GM12891 (cell line): ENCODE measurements around the gene BCL7A.

Experiments
- POLR2A ChIP-seq: IDR thresholded peaks from 2 replicates; pipeline ENCODE4 v1.6.1; 2011; ENCODE audit warnings: low read depth, low read length, control low read depth
- POLR2AphosphoS5 ChIP-seq: IDR thresholded peaks from 2 replicates; pipeline ENCODE4 v1.6.1; 2011; ENCODE audit warnings: low read depth, low read length, control low read depth
- TAF1 ChIP-seq: IDR thresholded peaks from 2 replicates; pipeline ENCODE4 v1.6.1; 2011; ENCODE audit warnings: low read depth, low read length, control low read depth

DNA sequence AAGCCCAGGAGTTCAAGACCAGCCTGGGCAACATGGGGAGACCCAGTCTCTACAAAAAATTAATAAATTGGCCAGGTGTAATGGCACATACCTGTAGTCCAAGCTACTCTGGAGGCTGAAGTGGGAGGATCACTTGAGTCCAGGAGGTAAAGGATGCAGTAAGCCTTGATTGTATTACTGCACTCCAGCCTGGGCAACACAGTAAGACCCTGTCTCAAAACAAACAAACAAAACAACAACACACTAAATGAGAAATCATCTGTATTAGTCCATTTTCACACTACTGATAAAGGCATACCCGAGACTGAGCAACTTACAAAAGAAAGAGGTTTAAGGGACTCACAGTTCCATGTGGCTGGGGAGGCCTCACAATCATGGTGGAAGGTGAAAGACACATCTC, 52.1 kb downstream of the BCL7A start:
- no peak for TF ChIP-seq POLR2A
- no peak for TF ChIP-seq POLR2AphosphoS5
- no peak for TF ChIP-seq TAF1
